Calu3 (cell line): ENCODE data around the gene SOX14. TPM values are rescaled to one million over a fixed set of nuclear protein-coding genes. Genes with fewer than 3 reads are reported as not detected.

ENCODE experiments used
- BruUV-seq: library from RNA; stranded (reverse); fragments of 400-500 nt; replicated peaks from 2 replicates; lab custom pipeline; 2021; lab: Mats Ljungman, UMichigan
- CTCF ChIA-PET: fragments of 300-600 bp; sonication (Branson Sonifier 250); formaldehyde crosslinking; loops from one replicate; lab custom pipeline; 2022; ENCODE audit warnings: antibody characterized with exemption; lab: Charles Lee
- DNase-seq: peaks from one replicate; pipeline ENCODE4 v3.0.0; 2022
- H3K27ac Mint-ChIP-seq: one replicate; pipeline ENCODE4 v1.8.0; 2022; ENCODE audit warnings: mixed read lengths; ENCODE audit not compliant: unreplicated experiment
- H3K27me3 Mint-ChIP-seq: one replicate; pipeline ENCODE4 v1.8.0; 2022; ENCODE audit warnings: mixed read lengths; ENCODE audit not compliant: unreplicated experiment
- H3K36me3 Mint-ChIP-seq: one replicate; pipeline ENCODE4 v1.8.0; 2022; ENCODE audit warnings: mild to moderate bottlenecking, moderate library complexity, mixed read lengths; ENCODE audit not compliant: insufficient read depth, unreplicated experiment
- H3K4me1 Mint-ChIP-seq: one replicate; pipeline ENCODE4 v1.8.0; 2022; ENCODE audit warnings: mild to moderate bottlenecking, low read depth, mixed read lengths; ENCODE audit not compliant: unreplicated experiment
- H3K4me3 Mint-ChIP-seq: one replicate; pipeline ENCODE4 v1.8.0; 2022; ENCODE audit warnings: mild to moderate bottlenecking, low read depth, moderate library complexity, mixed read lengths; ENCODE audit not compliant: unreplicated experiment
- H3K9me3 Mint-ChIP-seq: one replicate; pipeline ENCODE4 v1.8.0; 2022; ENCODE audit warnings: low read depth, mixed read lengths; ENCODE audit not compliant: unreplicated experiment
- intact Hi-C: fragments of 100-400 bp; cut with micrococcal nuclease; formaldehyde crosslinking; loops from one replicate; pipeline ENCODE4 v1.10.0; 2022; ENCODE audit not compliant: unreplicated experiment
- total RNA-seq: library from RNA; stranded (reverse); gene quantifications from 2 replicates; pipeline ENCODE4 v1.2.3, GENCODE V29; 2022
- TF ChIP-seq, protein P1 (sequence below): fragments of 200-600 bp; IDR thresholded peaks from one replicate; pipeline ENCODE4 v1.8.0; 2022; ENCODE audit warnings: antibody characterized with exemption; ENCODE audit not compliant: unreplicated experiment

Gene SOX14
- total RNA-seq, 1 experiment from 2014 or later: not detected

DNA sequence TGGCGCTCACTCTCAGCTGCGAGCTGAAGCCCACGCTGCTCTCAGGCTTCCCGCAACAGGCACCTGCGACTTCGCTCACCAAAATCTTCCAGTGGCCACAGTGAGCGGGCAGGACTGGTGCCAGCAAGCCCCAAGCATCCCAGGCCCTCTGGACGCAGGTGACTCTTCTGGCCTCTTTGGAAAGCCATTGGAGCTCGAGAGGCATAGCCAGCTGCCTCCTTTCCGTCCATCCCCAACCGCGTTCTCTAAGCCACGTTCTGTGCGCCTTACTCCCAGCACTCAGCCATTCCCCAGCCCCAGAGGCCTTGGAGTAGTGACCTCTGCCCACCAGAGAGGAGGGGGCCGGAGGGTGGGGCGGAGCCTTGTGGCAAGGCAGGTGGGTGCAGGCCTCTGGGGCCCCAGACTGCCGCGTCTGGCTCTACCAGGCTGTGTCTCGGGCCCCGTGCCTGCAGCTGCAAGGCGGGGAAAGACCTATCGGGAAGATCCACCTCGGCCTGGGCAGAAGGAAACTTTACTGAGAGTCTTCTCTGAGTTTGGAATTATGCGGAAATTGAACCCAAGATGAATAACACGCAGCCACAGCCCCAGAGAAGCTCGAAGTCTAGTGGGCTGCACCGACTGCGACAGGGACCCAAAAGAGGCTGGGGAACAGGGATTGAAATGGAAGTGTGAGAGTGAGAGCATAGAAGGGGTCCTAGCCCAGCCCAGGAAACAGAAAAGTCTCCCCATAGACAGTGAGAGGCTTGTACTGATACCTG is 3.6 kb upstream of the SOX14 start:
- no TSS peak for BruUV-seq
- Mint-ChIP-seq H3K27ac (no peak overlapping the region), H3K27me3 (peaks cover 54% of the 10 kb centered on the region), H3K36me3 (peaks cover 5% of the 10 kb centered on the region), H3K4me1 (peaks cover 8% of the 10 kb centered on the region), H3K4me3 (no peak overlapping the region), H3K9me3 (peaks cover 8% of the 10 kb centered on the region)
- TF ChIP-seq, protein P1, sequence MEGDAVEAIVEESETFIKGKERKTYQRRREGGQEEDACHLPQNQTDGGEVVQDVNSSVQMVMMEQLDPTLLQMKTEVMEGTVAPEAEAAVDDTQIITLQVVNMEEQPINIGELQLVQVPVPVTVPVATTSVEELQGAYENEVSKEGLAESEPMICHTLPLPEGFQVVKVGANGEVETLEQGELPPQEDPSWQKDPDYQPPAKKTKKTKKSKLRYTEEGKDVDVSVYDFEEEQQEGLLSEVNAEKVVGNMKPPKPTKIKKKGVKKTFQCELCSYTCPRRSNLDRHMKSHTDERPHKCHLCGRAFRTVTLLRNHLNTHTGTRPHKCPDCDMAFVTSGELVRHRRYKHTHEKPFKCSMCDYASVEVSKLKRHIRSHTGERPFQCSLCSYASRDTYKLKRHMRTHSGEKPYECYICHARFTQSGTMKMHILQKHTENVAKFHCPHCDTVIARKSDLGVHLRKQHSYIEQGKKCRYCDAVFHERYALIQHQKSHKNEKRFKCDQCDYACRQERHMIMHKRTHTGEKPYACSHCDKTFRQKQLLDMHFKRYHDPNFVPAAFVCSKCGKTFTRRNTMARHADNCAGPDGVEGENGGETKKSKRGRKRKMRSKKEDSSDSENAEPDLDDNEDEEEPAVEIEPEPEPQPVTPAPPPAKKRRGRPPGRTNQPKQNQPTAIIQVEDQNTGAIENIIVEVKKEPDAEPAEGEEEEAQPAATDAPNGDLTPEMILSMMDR: no peak
- DNase-seq: no peak
- intact Hi-C loops: no loop called here
- CTCF ChIA-PET: interaction anchor here (0.6 kb wide), 1 partner anchor 1516 kb away, joined by 4 read pairs; no protein-coding TSS in a partner anchor

GRCh38 chr3:137761099-137761562 is 3.0 kb upstream of the SOX14 start:
- Mint-ChIP-seq H3K27ac (no peak overlapping the region), H3K4me1 (peaks cover 8% of the 10 kb centered on the region), H3K4me3 (no peak overlapping the region), H3K27me3 (peaks cover 60% of the 10 kb centered on the region), H3K9me3 (peaks cover 10% of the 10 kb centered on the region), H3K36me3 (peaks cover 5% of the 10 kb centered on the region)
- no TSS peak for BruUV-seq
- intact Hi-C loops: no loop called here
- TF ChIP-seq, protein P1: no peak
- DNase-seq: no peak
- CTCF ChIA-PET: no interaction called here

GRCh38 chr3:137761563-137762503 is 2.3 kb upstream of the SOX14 start:
- intact Hi-C loops: no loop called here
- Mint-ChIP-seq H3K27me3 (peaks cover 67% of the 10 kb centered on the region), H3K4me3 (no peak overlapping the region), H3K9me3 (peaks cover 10% of the 10 kb centered on the region), H3K36me3 (peaks cover 5% of the 10 kb centered on the region), H3K4me1 (peaks cover 8% of the 10 kb centered on the region), H3K27ac (no peak overlapping the region)
- TF ChIP-seq, protein P1: no peak
- CTCF ChIA-PET: interaction anchor here (0.6 kb wide), 1 partner anchor 10 kb away, joined by 3 read pairs; no protein-coding TSS in a partner anchor
- DNase-seq: no peak
- no TSS peak for BruUV-seq
